ENCODE results near the gene PRICKLE3. TPM values are rescaled to one million over a fixed set of nuclear protein-coding genes. Genes with fewer than 3 reads are reported as not detected.

Gene PRICKLE3
- total and polyA plus RNA-seq, 2 experiments from 2014 or later, result 4.7 to 13.7 TPM

DNA sequence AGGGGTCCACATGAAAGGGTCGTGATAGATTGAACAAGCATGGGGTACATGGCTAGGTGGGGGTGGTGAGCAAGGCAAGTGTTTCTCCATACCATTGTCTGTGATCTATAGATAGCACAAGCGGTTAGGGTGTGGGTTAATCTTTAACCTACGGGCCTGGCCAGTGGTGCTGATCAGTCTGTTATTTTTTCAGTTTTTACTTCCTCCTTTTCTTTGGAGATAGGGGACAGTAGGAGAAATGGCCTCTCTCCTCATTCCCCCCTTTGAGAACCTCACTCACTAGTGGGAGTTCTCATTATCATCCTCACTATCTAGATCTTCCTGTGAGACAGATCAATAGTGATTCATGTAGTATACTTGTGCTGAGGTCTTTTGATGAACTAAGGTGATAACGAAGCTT, 46.5 kb downstream of the PRICKLE3 start:
- Mint-ChIP-seq H3K27me3 (ENCODE audit: insufficient read depth, low read depth, poor library complexity) (no peaks in the 10 kb centered on the region), H3K36me3 (ENCODE audit: low read depth) (peaks cover 6% of the 10 kb centered on the region; the same call in 2 of the 3 replicates), H3K9me3 (peaks cover 12% of the 10 kb centered on the region), H3K27ac (no peak overlapping the region), H3K4me1 (no peaks in the 10 kb centered on the region), H3K4me3 (no peak overlapping the region)
- no peaks in the 10 kb centered on the region for H3K79me2 ChIP-seq (replicated peaks; ENCODE audit: insufficient read depth)
- H3K36me3 ChIP-seq (ENCODE audit: insufficient read depth), result no peaks in the 10 kb centered on the region
- TF ChIP-seq, protein P1, sequence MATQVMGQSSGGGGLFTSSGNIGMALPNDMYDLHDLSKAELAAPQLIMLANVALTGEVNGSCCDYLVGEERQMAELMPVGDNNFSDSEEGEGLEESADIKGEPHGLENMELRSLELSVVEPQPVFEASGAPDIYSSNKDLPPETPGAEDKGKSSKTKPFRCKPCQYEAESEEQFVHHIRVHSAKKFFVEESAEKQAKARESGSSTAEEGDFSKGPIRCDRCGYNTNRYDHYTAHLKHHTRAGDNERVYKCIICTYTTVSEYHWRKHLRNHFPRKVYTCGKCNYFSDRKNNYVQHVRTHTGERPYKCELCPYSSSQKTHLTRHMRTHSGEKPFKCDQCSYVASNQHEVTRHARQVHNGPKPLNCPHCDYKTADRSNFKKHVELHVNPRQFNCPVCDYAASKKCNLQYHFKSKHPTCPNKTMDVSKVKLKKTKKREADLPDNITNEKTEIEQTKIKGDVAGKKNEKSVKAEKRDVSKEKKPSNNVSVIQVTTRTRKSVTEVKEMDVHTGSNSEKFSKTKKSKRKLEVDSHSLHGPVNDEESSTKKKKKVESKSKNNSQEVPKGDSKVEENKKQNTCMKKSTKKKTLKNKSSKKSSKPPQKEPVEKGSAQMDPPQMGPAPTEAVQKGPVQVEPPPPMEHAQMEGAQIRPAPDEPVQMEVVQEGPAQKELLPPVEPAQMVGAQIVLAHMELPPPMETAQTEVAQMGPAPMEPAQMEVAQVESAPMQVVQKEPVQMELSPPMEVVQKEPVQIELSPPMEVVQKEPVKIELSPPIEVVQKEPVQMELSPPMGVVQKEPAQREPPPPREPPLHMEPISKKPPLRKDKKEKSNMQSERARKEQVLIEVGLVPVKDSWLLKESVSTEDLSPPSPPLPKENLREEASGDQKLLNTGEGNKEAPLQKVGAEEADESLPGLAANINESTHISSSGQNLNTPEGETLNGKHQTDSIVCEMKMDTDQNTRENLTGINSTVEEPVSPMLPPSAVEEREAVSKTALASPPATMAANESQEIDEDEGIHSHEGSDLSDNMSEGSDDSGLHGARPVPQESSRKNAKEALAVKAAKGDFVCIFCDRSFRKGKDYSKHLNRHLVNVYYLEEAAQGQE (IDR thresholded peaks at IDR 0.05; ENCODE audit: unreplicated experiment), result no peak
- TF ChIP-seq NANOG (IDR thresholded peaks at IDR 0.05; ENCODE audit: borderline replicate concordance) (no peak), STAT1 (IDR thresholded peaks at IDR 0.05; ENCODE audit: unreplicated experiment) (no peak), POLR2AphosphoS5 (IDR thresholded peaks at IDR 0.05; ENCODE audit: low read depth) (no peak), EZH2phosphoT487 (IDR thresholded peaks at IDR 0.05; ENCODE audit: unreplicated experiment) (no peak), JUNB (IDR thresholded peaks at IDR 0.05; ENCODE audit: unreplicated experiment) (no peak), ZNF114 (CRISPR knock-in tag; IDR thresholded peaks at IDR 0.05) (no peak), EZH2 (IDR thresholded peaks at IDR 0.05; ENCODE audit: low read depth, unreplicated experiment) (no peak), CREB1 (CRISPR knock-in tag; IDR thresholded peaks at IDR 0.05; ENCODE audit: low read depth) (no peak), ZNF331 (CRISPR knock-in tag; IDR thresholded peaks at IDR 0.05; ENCODE audit: low read depth) (no peak)
- TF ChIP-seq, protein P2, sequence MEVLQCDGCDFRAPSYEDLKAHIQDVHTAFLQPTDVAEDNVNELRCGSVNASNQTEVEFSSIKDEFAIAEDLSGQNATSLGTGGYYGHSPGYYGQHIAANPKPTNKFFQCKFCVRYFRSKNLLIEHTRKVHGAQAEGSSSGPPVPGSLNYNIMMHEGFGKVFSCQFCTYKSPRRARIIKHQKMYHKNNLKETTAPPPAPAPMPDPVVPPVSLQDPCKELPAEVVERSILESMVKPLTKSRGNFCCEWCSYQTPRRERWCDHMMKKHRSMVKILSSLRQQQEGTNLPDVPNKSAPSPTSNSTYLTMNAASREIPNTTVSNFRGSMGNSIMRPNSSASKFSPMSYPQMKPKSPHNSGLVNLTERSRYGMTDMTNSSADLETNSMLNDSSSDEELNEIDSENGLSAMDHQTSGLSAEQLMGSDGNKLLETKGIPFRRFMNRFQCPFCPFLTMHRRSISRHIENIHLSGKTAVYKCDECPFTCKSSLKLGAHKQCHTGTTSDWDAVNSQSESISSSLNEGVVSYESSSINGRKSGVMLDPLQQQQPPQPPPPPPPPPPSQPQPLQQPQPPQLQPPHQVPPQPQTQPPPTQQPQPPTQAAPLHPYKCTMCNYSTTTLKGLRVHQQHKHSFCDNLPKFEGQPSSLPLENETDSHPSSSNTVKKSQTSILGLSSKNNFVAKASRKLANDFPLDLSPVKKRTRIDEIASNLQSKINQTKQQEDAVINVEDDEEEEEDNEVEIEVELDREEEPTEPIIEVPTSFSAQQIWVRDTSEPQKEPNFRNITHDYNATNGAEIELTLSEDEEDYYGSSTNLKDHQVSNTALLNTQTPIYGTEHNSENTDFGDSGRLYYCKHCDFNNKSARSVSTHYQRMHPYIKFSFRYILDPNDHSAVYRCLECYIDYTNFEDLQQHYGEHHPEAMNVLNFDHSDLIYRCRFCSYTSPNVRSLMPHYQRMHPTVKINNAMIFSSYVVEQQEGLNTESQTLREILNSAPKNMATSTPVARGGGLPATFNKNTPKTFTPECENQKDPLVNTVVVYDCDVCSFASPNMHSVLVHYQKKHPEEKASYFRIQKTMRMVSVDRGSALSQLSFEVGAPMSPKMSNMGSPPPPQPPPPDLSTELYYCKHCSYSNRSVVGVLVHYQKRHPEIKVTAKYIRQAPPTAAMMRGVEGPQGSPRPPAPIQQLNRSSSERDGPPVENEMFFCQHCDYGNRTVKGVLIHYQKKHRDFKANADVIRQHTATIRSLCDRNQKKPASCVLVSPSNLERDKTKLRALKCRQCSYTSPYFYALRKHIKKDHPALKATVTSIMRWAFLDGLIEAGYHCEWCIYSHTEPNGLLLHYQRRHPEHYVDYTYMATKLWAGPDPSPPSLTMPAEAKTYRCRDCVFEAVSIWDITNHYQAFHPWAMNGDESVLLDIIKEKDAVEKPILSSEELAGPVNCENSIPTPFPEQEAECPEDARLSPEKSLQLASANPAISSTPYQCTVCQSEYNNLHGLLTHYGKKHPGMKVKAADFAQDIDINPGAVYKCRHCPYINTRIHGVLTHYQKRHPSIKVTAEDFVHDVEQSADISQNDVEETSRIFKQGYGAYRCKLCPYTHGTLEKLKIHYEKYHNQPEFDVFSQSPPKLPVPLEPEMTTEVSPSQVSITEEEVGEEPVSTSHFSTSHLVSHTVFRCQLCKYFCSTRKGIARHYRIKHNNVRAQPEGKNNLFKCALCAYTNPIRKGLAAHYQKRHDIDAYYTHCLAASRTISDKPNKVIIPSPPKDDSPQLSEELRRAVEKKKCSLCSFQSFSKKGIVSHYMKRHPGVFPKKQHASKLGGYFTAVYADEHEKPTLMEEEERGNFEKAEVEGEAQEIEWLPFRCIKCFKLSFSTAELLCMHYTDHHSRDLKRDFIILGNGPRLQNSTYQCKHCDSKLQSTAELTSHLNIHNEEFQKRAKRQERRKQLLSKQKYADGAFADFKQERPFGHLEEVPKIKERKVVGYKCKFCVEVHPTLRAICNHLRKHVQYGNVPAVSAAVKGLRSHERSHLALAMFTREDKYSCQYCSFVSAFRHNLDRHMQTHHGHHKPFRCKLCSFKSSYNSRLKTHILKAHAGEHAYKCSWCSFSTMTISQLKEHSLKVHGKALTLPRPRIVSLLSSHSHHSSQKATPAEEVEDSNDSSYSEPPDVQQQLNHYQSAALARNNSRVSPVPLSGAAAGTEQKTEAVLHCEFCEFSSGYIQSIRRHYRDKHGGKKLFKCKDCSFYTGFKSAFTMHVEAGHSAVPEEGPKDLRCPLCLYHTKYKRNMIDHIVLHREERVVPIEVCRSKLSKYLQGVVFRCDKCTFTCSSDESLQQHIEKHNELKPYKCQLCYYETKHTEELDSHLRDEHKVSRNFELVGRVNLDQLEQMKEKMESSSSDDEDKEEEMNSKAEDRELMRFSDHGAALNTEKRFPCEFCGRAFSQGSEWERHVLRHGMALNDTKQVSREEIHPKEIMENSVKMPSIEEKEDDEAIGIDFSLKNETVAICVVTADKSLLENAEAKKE (CRISPR knock-in tag; IDR thresholded peaks at IDR 0.05), result no peak
- TF ChIP-seq, protein P3, sequence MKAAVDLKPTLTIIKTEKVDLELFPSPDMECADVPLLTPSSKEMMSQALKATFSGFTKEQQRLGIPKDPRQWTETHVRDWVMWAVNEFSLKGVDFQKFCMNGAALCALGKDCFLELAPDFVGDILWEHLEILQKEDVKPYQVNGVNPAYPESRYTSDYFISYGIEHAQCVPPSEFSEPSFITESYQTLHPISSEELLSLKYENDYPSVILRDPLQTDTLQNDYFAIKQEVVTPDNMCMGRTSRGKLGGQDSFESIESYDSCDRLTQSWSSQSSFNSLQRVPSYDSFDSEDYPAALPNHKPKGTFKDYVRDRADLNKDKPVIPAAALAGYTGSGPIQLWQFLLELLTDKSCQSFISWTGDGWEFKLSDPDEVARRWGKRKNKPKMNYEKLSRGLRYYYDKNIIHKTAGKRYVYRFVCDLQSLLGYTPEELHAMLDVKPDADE (IDR thresholded peaks at IDR 0.05), result no peak
- TF ChIP-seq, protein P4, sequence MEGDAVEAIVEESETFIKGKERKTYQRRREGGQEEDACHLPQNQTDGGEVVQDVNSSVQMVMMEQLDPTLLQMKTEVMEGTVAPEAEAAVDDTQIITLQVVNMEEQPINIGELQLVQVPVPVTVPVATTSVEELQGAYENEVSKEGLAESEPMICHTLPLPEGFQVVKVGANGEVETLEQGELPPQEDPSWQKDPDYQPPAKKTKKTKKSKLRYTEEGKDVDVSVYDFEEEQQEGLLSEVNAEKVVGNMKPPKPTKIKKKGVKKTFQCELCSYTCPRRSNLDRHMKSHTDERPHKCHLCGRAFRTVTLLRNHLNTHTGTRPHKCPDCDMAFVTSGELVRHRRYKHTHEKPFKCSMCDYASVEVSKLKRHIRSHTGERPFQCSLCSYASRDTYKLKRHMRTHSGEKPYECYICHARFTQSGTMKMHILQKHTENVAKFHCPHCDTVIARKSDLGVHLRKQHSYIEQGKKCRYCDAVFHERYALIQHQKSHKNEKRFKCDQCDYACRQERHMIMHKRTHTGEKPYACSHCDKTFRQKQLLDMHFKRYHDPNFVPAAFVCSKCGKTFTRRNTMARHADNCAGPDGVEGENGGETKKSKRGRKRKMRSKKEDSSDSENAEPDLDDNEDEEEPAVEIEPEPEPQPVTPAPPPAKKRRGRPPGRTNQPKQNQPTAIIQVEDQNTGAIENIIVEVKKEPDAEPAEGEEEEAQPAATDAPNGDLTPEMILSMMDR (conservative IDR thresholded peaks at IDR 0.05; ENCODE audit: low read depth in 2 of 2), result no peak
- H3K27me3 ChIP-seq (ENCODE audit: insufficient read depth), result no peaks in the 10 kb centered on the region
- H3F3A ChIP-seq (replicated peaks; ENCODE audit: low read depth), result no peaks in the 10 kb centered on the region
- DNase-seq (ENCODE audit: low spot score) (no peak), ATAC-seq (no peak)
- H3K4me3 ChIP-seq, result no peak overlapping the region
- no peak overlapping the region for H2AFZ ChIP-seq
- no peaks in the 10 kb centered on the region for H3K9me2 ChIP-seq (ENCODE audit: insufficient read depth)
- H3K4me1 ChIP-seq (ENCODE audit: insufficient read depth), result no peaks in the 10 kb centered on the region
- no peaks in the 10 kb centered on the region for H4K20me1 ChIP-seq (replicated peaks; ENCODE audit: insufficient read depth)
- no peak overlapping the region for H3K27ac ChIP-seq (ENCODE audit: low read depth)
- H3K4me2 ChIP-seq, result no peak overlapping the region
